GM12874 (cell line): Measurements from ENCODE around the gene CLBA1.

Experiments
- TF ChIP-seq, protein P1 (sequence below): IDR thresholded peaks from 2 replicates; pipeline ENCODE4 v1.5.1; 2011; ENCODE audit warnings: low read depth, mild to moderate bottlenecking, control low read depth, low read length, moderate library complexity; ENCODE audit not compliant: insufficient read depth

Gene CLBA1

DNA sequence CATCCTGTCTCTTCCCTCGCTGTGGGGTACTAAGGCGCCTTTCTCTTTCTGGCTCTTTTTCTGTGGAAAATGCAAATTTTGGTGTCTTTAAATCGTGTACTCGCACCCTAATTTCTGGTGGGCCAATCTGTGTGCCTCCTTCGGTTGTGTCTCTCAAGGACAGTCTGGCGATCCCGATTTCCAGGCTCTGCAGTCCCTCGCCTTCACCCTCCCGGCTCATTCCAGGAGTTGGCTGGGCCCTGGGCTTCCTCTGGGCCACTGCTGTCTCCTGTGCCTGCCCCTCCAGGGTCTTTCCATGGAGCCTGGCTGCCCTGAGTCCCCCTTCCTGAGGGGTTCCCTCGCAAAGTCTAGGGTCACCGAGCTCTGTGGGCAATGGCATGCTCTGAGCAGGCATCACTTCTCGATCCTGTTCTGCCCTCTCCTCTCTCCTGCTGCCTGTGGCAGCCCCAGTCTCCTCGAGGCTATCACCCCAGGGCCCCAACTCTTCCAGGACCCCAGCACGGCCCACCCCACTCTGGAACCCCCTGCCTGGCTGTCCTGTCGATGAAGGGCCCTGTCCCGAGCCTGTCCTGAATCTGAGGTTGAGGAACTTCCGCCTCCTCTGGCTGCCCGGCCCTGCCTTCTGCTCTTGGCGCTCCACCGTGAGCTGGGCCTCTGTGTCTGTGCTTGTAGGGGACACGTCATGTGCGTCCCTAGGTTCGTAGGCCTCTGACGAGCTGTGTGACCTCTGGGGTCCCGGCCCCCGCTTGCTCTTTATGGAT lies 31.5 kb upstream of the CLBA1 start:
- TF ChIP-seq, protein P1, sequence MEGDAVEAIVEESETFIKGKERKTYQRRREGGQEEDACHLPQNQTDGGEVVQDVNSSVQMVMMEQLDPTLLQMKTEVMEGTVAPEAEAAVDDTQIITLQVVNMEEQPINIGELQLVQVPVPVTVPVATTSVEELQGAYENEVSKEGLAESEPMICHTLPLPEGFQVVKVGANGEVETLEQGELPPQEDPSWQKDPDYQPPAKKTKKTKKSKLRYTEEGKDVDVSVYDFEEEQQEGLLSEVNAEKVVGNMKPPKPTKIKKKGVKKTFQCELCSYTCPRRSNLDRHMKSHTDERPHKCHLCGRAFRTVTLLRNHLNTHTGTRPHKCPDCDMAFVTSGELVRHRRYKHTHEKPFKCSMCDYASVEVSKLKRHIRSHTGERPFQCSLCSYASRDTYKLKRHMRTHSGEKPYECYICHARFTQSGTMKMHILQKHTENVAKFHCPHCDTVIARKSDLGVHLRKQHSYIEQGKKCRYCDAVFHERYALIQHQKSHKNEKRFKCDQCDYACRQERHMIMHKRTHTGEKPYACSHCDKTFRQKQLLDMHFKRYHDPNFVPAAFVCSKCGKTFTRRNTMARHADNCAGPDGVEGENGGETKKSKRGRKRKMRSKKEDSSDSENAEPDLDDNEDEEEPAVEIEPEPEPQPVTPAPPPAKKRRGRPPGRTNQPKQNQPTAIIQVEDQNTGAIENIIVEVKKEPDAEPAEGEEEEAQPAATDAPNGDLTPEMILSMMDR: no peak

DNA sequence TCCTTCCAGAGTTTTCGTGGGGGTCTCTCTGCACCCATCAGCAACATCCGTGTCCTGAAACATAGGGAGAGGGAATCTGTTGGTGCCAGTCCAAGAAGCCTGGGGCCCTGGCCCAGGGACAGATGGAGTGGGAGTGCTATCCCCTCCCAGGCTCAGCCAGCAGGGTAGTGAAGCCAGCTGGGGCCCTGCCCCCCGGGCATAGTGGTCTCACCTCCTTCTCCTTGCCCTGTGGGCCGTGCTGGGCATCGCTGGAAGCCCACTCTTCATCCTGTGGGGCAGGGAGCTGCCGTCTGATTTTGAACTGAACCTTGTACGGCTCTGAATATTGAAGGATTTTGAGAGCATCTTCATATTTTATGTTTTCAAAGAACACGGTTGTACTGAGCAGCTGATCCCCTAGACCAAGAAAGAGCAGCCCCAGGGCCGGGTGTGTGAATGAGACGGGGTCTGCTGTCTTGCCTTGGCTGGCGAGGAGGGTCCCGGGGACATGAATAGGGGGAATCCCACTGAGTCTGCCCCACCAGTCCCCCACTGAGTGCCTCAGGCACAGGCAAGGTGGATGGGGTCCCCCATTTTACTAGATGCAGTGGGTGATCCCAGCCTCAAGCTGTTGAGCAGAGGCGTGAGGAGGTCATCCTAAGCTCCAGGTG lies 30.7 kb upstream of the CLBA1 start:
- TF ChIP-seq, protein P1: no peak

DNA sequence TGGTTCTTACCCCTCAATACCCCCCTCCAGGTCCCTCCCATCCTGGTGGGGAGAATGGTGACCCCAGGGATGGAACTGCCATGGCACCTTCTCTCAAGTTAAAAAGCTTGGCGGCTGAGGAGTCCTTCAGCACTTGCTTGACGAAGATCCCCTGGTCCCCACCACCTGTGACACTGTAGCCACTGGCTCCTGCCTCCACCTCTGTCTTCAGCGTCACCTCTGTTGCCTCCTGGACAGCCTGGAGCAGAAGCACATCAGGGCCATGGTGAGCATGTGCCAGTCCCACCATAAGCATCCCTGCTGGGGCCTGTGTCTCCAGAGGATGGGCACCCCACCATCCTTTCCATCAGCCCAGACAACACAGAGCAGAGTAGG lies 30.2 kb upstream of the CLBA1 start:
- TF ChIP-seq, protein P1: no peak

DNA sequence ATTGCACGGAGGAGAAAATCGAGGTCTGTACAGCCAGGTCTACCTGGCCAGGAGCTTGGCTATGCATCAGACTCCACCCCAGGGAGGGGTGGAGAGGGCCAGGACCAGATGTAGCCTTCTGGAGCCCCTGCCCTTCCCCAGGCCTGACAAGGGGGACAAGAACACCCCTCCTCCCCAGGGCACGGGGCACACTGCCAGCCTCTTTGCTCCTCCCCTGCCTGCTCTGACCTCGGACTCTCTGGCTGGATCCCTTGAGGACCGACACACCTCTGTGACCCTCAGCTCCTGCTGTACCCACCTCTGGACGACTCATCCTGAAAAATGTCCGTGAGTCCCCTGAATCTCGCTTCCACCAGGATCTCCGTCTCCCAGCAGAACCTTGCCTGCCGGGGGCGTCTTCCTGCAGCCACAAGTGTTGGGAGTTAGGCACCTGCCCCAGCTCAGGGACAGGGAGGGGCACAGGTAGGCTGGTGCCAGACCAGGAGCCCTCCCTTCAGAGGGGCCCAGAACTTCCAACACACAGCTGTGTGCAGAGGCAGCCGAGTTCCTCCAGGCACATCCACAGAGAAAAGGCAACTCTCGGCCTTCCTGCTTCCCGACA lies 29.2 kb upstream of the CLBA1 start:
- TF ChIP-seq, protein P1: no peak

DNA sequence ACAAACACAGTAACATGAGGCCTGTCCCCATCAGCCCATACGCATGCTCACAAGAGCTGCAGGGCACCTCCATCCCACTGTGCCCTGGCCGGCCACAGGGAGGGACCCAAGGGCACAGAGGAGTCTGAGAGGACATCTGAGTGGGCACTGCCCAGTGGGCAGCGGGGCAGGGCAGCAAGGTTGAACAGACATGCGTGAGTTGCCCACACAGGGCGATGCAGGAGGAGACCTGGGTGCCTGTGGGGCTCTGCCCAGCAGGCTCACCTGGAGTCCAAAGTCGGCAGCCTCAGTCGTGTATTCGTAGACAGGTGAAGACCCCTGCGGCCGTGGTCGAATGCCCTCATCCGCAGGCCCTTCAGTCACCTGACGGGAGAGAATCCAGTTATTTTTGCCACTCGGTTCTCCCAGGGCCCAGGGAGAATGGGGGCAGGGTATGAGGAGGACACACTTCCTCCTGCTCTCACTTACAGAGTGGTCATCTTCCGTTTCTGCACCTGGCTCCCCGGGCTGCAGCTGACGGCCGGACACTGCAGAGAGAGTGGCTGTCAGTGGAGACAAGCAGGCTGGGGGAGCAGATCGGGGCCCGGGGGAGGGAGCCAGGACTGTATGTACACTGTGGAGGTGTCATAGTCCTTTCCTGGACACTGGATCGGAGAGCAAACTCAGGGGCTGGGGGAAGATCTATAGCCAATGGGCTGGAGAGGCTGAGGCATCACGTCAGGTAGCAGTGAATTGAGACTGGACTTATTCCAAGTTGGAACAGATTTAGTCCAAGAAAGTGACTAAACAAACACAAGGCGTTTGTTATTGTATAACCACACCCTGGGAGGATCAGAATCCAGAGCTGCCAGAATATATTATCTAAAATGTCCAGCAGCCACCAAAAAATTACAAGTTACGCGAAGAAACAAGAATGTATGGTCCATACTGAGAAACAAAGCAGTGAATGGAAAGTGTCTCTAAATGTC lies 28.2 kb upstream of the CLBA1 start:
- TF ChIP-seq, protein P1: no peak

DNA sequence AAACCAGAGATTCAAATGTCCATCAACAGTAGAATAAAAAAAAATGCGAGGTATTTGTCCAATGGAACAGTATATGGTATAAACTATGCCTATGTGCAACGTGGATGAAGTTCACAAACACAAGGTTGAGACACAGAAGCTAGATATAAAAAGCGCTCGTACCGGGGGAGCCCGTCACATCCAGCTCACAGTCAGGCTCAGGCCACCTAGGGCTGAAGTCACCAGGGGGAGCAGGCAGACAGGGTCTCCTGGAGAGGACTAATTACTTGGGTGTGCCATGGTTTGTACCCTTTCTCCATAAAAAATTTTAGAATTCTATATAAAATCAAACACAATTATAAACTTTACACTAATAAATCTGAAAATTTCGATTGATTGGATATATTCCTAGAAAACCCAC lies 21.0 kb upstream of the CLBA1 start:
- TF ChIP-seq, protein P1: no peak
